PC-9 (cell line): ENCODE data around the gene UBE2H. TPM values are rescaled to one million over a fixed set of nuclear protein-coding genes. Genes with fewer than 3 reads are reported as not detected.

Source experiments
- BruUV-seq: library from RNA; stranded (reverse); fragments of 400-500 nt; replicated peaks from 2 replicates; lab custom pipeline; 2021; lab: Mats Ljungman, UMichigan
- CTCF ChIA-PET: fragments of 300-600 bp; sonication (Branson Sonifier 250); formaldehyde crosslinking; loops from one replicate; lab custom pipeline; 2022; ENCODE audit warnings: antibody characterized with exemption; lab: Charles Lee
- POLR2A ChIA-PET: fragments of 300-600 bp; sonication (Branson Sonifier 250); formaldehyde crosslinking; loops from one replicate; lab custom pipeline; 2022; ENCODE audit warnings: antibody characterized with exemption; ENCODE audit not compliant: unreplicated experiment; lab: Charles Lee
- DNase-seq, 2 experiments: peaks; one replicate each; pipeline versions ENCODE4 v3.0.0 to v3.0.0-alpha.2; 2015 to 2022; ENCODE audit warnings: mixed read lengths in 1 of 2
- H2AFZ ChIP-seq: fragments of 200-600 bp; sonication (generic); 2 replicates; pipeline ENCODE4 v1.8.1; 2017; ENCODE audit warnings: antibody characterized with exemption
- H3F3A ChIP-seq: fragments of 200-600 bp; sonication (generic); 2 replicates; pipeline ENCODE4 v1.8.1; 2017; ENCODE audit warnings: antibody characterized with exemption, mild to moderate bottlenecking, low read depth; ENCODE audit not compliant: insufficient read depth
- H3K27ac ChIP-seq: fragments of 200-600 bp; sonication (generic); 2 replicates; pipeline ENCODE4 v1.6.1; 2016; ENCODE audit warnings: mixed run types
- H3K27me3 ChIP-seq: fragments of 200-600 bp; sonication (generic); 2 replicates; pipeline ENCODE4 v1.6.1; 2016; ENCODE audit warnings: low read depth, mixed run types; ENCODE audit not compliant: insufficient read depth
- H3K36me3 ChIP-seq: fragments of 200-600 bp; sonication (generic); 2 replicates; pipeline ENCODE4 v1.6.1; 2016; ENCODE audit warnings: low read depth, mixed run types
- H3K4me1 ChIP-seq: fragments of 200-600 bp; sonication (generic); replicated peaks from 2 replicates; pipeline ENCODE4 v1.6.1; 2016; ENCODE audit warnings: mixed run types; ENCODE audit not compliant: insufficient read depth
- H3K4me2 ChIP-seq: fragments of 200-600 bp; sonication (generic); 2 replicates; pipeline ENCODE4 v1.6.1; 2017; ENCODE audit warnings: mixed run types
- H3K4me3 ChIP-seq: fragments of 200-600 bp; sonication (generic); 2 replicates; pipeline ENCODE4 v1.6.1; 2016; ENCODE audit warnings: mixed run types
- H3K79me2 ChIP-seq: fragments of 200-600 bp; sonication (generic); 2 replicates; pipeline ENCODE4 v1.6.1; 2017; ENCODE audit warnings: low read depth, mixed run types
- H3K9me2 ChIP-seq: fragments of 200-600 bp; sonication (generic); 2 replicates; pipeline ENCODE4 v1.8.1; 2017; ENCODE audit warnings: mild to moderate bottlenecking; ENCODE audit not compliant: insufficient read depth
- H3K9me3 ChIP-seq: fragments of 200-600 bp; sonication (generic); 2 replicates; pipeline ENCODE4 v1.8.1; 2016; ENCODE audit warnings: low read depth; ENCODE audit not compliant: insufficient read depth
- H4K20me1 ChIP-seq: fragments of 200-600 bp; sonication (generic); 2 replicates; pipeline ENCODE4 v1.8.1; 2017; ENCODE audit not compliant: insufficient read depth
- EZH2 ChIP-seq: fragments of 200-600 bp; sonication (generic); IDR thresholded peaks from 2 replicates; pipeline ENCODE4 v1.8.0; 2017; ENCODE audit warnings: antibody characterized with exemption, low read depth
- intact Hi-C: fragments of 100-400 bp; cut with micrococcal nuclease; formaldehyde crosslinking; loops from one replicate; pipeline ENCODE4 v1.10.0; 2022; ENCODE audit not compliant: unreplicated experiment
- total RNA-seq: library from RNA; stranded (reverse); gene quantifications from 2 replicates; pipeline ENCODE4 v1.2.3, GENCODE V29; 2021
- TF ChIP-seq, protein P1 (sequence below): fragments of 200-600 bp; sonication (generic); conservative IDR thresholded peaks from 2 replicates; pipeline ENCODE4 v1.6.1; 2017; ENCODE audit warnings: mixed run types, antibody characterized with exemption, mild to moderate bottlenecking, moderate library complexity

The UBE2H gene
- total RNA-seq, 1 experiment from 2014 or later: 211 TPM

DNA sequence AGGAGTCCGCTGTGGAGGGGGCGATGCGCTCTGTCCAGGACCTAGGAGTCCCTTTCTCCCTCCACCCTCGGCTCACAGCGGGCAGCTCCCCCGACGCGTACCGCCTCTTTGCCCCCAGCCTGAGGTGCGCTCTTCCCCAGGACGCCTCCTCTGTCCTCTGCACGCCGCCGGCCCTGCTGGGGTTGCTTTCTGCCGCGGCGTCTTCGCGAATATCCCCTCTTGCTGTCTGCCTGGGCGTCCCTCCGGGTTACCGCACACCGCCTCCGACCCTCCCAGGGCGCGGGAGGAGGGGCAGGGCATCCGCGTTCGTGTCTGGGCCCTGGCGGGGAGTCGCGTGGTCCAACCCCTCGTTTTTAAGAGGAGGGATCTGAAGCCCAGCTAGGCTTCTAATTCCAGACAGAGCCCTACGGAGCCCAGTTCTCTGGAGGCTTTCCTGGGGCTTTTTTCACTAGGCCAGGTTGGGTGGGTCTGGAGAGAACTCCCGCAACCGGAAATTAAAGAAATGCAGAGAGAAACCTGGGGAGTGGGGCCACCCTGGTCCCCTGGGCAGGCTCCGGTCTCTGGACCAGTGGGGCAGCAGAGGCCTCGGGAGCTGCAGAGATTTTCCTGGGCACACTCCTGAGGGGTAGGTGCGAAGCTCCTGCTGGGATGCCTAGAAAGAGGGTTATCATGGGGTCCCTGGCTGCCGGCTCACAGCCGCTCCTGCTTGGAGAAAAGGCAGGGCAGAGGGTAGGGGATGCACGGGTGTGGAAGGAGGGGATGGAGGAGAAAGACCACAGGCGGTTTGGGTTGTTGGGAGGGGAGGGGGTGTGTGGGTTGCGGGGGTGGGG lies 166.9 kb downstream of the UBE2H start:
- Histone ChIP-seq H3K4me1 (peaks cover 9% of the 10 kb centered on the region), H3K4me3 (no peak overlapping the region), H3K36me3 (no peaks in the 10 kb centered on the region), H4K20me1 (no peaks in the 10 kb centered on the region), H3F3A (peaks cover 6% of the 10 kb centered on the region; the same call in 1 of the 2 replicates), H2AFZ (no peak overlapping the region), H3K9me2 (no peaks in the 10 kb centered on the region), H3K9me3 (no peaks in the 10 kb centered on the region), H3K27me3 (no peaks in the 10 kb centered on the region), H3K79me2 (no peaks in the 10 kb centered on the region), H3K4me2 (no peak overlapping the region), H3K27ac (no peak overlapping the region)
- intact Hi-C loops: no loop called here
- peak in 1 of 2 experiments; percentile 13 for DNase-seq
- TF ChIP-seq, protein P1, sequence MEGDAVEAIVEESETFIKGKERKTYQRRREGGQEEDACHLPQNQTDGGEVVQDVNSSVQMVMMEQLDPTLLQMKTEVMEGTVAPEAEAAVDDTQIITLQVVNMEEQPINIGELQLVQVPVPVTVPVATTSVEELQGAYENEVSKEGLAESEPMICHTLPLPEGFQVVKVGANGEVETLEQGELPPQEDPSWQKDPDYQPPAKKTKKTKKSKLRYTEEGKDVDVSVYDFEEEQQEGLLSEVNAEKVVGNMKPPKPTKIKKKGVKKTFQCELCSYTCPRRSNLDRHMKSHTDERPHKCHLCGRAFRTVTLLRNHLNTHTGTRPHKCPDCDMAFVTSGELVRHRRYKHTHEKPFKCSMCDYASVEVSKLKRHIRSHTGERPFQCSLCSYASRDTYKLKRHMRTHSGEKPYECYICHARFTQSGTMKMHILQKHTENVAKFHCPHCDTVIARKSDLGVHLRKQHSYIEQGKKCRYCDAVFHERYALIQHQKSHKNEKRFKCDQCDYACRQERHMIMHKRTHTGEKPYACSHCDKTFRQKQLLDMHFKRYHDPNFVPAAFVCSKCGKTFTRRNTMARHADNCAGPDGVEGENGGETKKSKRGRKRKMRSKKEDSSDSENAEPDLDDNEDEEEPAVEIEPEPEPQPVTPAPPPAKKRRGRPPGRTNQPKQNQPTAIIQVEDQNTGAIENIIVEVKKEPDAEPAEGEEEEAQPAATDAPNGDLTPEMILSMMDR: no peak
- no peak for TF ChIP-seq EZH2
- BruUV-seq: no TSS peak
- CTCF ChIA-PET: no interaction called here
- POLR2A ChIA-PET: no interaction called here

DNA sequence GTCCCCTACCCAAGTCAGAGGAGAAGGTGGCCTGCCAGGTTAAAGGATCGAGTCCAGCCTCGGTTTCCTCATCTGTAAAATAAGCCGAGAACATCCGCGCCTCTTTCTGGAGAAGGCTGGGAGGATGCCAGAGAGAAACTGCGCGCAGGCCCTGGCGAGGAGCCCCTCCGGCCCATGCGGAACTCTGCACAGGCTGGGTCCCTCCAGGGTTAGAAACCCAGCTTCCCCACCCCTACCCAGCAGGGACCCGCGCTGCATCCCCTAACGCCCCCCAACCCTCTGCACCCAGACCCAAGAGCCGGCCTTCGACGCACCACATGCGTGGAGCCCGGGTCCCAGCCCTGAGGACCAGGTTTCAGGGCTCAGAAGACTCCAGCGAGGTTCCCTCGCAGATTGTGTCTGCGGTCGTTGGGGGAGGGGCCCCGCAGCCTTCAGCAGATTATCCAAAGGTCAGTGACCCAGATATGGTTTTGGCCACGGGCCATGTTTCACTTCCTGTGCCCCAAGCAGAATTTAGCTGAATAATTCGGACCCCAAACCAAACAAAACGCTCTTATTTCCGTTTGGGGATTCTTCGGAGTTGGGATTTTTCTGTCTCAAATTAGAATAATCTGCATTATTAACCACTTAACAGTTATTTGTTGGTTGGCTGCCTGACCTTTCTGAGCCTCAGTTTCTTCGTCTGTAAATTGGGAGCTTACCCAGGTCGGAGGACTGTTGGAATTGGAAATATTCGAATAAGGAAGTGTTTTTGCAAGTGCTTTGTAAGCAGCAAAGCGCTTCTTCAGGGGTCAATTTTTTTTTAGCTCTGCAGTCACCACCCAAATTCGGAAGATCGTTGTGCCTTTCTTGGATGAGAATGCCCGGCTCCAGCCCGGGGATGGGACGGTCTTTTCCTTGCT lies 167.7 kb downstream of the UBE2H start:
- intact Hi-C loops: loop anchor here (5.0 kb wide), 1 partner anchor 162 kb away; no protein-coding TSS in a partner anchor
- Histone ChIP-seq H3K4me1 (peaks cover 9% of the 10 kb centered on the region), H3F3A (peaks cover 6% of the 10 kb centered on the region; the same call in 1 of the 2 replicates), H3K9me3 (no peaks in the 10 kb centered on the region), H2AFZ (no peak overlapping the region), H3K79me2 (no peaks in the 10 kb centered on the region), H3K27me3 (no peaks in the 10 kb centered on the region), H3K4me3 (no peak overlapping the region), H3K4me2 (no peak overlapping the region), H3K27ac (no peak overlapping the region), H3K36me3 (no peaks in the 10 kb centered on the region), H3K9me2 (no peaks in the 10 kb centered on the region), H4K20me1 (no peaks in the 10 kb centered on the region)
- ChIA-PET CTCF (no interaction called here), POLR2A (no interaction called here)
- peak in 1 of 2 experiments; percentile 12 for DNase-seq
- BruUV-seq: no TSS peak
- TF ChIP-seq EZH2: no peak
- TF ChIP-seq, protein P1: no peak

DNA sequence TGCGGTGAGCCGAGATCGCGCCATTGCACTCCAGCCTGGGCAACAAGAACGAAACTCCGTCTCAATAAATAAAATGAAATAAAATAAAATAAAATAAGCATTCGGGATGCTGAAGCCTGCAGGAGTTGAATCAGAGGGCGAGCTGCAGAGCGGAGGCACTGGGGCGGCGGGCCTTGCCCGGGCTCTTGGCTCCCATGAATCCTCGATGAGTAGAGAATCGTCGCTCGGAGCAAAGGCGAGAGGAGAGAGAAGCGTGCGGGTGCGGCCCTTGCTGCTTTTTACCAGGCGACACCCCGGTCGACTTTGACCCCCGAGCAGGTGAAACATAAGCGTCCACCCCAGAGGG lies 168.3 kb downstream of the UBE2H start:
- H3K4me1 ChIP-seq: peaks cover 9% of the 10 kb centered on the region
- no TSS peak for BruUV-seq
- no peaks in the 10 kb centered on the region for H3K79me2 ChIP-seq
- no peak overlapping the region for H3K27ac ChIP-seq
- H3K27me3 ChIP-seq: no peaks in the 10 kb centered on the region
- no peak overlapping the region for H3K4me3 ChIP-seq
- POLR2A ChIA-PET: no interaction called here
- no peak overlapping the region for H3K4me2 ChIP-seq
- H3F3A ChIP-seq: peaks cover 10% of the 10 kb centered on the region; the same call in 1 of the 2 replicates
- H3K9me3 ChIP-seq: no peaks in the 10 kb centered on the region
- CTCF ChIA-PET: no interaction called here
- H4K20me1 ChIP-seq: no peaks in the 10 kb centered on the region
- no peaks in the 10 kb centered on the region for H3K36me3 ChIP-seq
- no peaks in the 10 kb centered on the region for H3K9me2 ChIP-seq
- intact Hi-C loops: loop anchor here (5.0 kb wide), 1 partner anchor 163 kb away; no protein-coding TSS in a partner anchor
- DNase-seq: no peak
- TF ChIP-seq, protein P1: no peak
- TF ChIP-seq EZH2: no peak
- no peak overlapping the region for H2AFZ ChIP-seq
